ENCODE results near the gene HNRNPDL.

DNA sequence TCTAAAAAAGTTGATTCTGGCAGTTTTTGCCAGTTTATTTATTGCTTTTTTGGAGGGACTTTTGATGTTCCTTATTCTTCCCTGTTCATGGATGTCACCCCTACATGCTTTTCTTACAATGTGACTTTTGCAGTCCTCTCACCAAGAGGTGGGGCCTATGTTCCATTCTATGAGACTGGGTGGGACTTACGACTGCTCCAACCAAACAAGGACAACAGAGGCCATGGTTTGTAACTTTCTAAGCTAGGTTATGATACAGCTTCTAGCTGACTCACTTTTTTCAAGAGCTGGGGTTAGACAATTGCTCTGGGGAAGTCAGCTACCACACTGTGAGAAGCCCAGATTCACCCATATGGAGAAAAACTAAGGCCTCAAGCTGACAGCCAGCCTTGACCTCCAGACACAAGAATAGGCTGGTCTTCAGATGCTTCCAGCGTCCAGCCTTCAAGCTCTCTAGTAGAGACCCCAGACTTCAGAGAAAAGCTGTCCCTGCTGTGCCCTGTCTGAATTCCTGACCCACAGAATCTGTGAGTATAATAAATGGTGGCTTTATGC, 39.6 kb upstream of the HNRNPDL start:
- TF ChIP-seq, protein P1, sequence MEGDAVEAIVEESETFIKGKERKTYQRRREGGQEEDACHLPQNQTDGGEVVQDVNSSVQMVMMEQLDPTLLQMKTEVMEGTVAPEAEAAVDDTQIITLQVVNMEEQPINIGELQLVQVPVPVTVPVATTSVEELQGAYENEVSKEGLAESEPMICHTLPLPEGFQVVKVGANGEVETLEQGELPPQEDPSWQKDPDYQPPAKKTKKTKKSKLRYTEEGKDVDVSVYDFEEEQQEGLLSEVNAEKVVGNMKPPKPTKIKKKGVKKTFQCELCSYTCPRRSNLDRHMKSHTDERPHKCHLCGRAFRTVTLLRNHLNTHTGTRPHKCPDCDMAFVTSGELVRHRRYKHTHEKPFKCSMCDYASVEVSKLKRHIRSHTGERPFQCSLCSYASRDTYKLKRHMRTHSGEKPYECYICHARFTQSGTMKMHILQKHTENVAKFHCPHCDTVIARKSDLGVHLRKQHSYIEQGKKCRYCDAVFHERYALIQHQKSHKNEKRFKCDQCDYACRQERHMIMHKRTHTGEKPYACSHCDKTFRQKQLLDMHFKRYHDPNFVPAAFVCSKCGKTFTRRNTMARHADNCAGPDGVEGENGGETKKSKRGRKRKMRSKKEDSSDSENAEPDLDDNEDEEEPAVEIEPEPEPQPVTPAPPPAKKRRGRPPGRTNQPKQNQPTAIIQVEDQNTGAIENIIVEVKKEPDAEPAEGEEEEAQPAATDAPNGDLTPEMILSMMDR (IDR thresholded peaks at IDR 0.05) = no peak
- TF ChIP-seq SMC3 (IDR thresholded peaks at IDR 0.05) (no peak), FOSL2 (IDR thresholded peaks at IDR 0.05) (no peak), FOSL2 (CRISPR knock-in tag; IDR thresholded peaks at IDR 0.05) (no peak), BHLHE40 (IDR thresholded peaks at IDR 0.05; ENCODE audit: low read depth, low read length) (no peak)
